HepG2 (cell line): ENCODE measurements around the gene RPL36.

Source experiments
- ELF4 ChIP-seq: sonication (generic); formaldehyde crosslinking; IDR thresholded peaks from 2 replicates; pipeline ENCODE4 v1.5.0; 2020; ENCODE audit warnings: missing genetic modification reagents, mild to moderate bottlenecking, moderate library complexity, borderline replicate concordance
- EZH2 ChIP-seq: conservative IDR thresholded peaks from 2 replicates; pipeline ENCODE4 v1.6.1; 2012; ENCODE audit warnings: mild to moderate bottlenecking, low read depth, low read length, moderate library complexity
- FOXA1 ChIP-seq, 2 experiments: fragments of 450-650 bp in 1 of 2; sonication (generic) in 1 of 2; formaldehyde crosslinking in 1 of 2; IDR thresholded peaks; 2 replicates each; pipeline versions ENCODE4 v1.4.0 to v1.6.1; 2016 to 2020; ENCODE audit warnings: missing genetic modification reagents in 1 of 2
- PBX2 ChIP-seq: IDR thresholded peaks from 2 replicates; pipeline ENCODE4 v1.6.1; 2016; ENCODE audit warnings: control low read depth
- POLR2A ChIP-seq, 2 experiments: IDR thresholded peaks; 2 replicates each; pipeline ENCODE4 v1.6.1; 2011; ENCODE audit warnings: low read depth in 2 of 2, low read length in 2 of 2, mild to moderate bottlenecking in 1 of 2, moderate library complexity in 1 of 2; ENCODE audit not compliant: insufficient read depth in 1 of 2
- RAD21 ChIP-seq: fragments of 450-650 bp; formaldehyde crosslinking; IDR thresholded peaks from 2 replicates; pipeline ENCODE4 v1.5.0; 2020; ENCODE audit warnings: mild to moderate bottlenecking
- ZNF138 ChIP-seq: sonication (generic); formaldehyde crosslinking; IDR thresholded peaks from 2 replicates; pipeline ENCODE4 v1.5.0; 2020; ENCODE audit warnings: mild to moderate bottlenecking, low read depth, missing genetic modification reagents
- ZNF644 ChIP-seq: IDR thresholded peaks from 2 replicates; pipeline ENCODE4 v1.6.1; 2016; ENCODE audit warnings: low read depth
- ZSCAN30 ChIP-seq: sonication (generic); formaldehyde crosslinking; IDR thresholded peaks from 2 replicates; pipeline ENCODE4 v1.5.0; 2020; ENCODE audit warnings: mild to moderate bottlenecking, missing genetic modification reagents
- TF ChIP-seq, protein P1 (sequence below): sonication (generic); formaldehyde crosslinking; IDR thresholded peaks from 2 replicates; pipeline ENCODE4 v1.4.0; 2020; ENCODE audit warnings: low read depth, mild to moderate bottlenecking, missing genetic modification reagents
- TF ChIP-seq, protein P2 (sequence below): sonication (generic); formaldehyde crosslinking; IDR thresholded peaks from 2 replicates; pipeline ENCODE4 v1.5.0; 2020; ENCODE audit warnings: mild to moderate bottlenecking, missing genetic modification reagents, moderate library complexity
- TF ChIP-seq, protein P3 (sequence below), 2 experiments: sonication (generic) in 1 of 2; formaldehyde crosslinking in 1 of 2; IDR thresholded peaks; 2 replicates each; pipeline versions ENCODE4 v1.4.0 to v1.6.1; 2018 to 2020; ENCODE audit warnings: missing genetic modification reagents in 2 of 2, borderline replicate concordance in 1 of 2, low read depth in 1 of 2, mild to moderate bottlenecking in 1 of 2, missing biosample characterization in 1 of 2

- TF ChIP-seq ZNF644 (CRISPR knock-in tag) (no peak), ZNF138 (CRISPR knock-in tag) (no peak), RAD21 (CRISPR knock-in tag) (no peak), ELF4 (CRISPR knock-in tag) (no peak), PBX2 (no peak), FOXA1 (IDR thresholded peaks at IDR 0.05) (no peak), FOXA1 (CRISPR knock-in tag; IDR thresholded peaks at IDR 0.05) (no peak), EZH2 (no peak), ZSCAN30 (CRISPR knock-in tag) (no peak), POLR2A (IDR thresholded peaks at IDR 0.05; ENCODE audit: insufficient read depth in 1 of 2, low read depth in 2 of 2, low read length in 2 of 2) (no peak)
- TF ChIP-seq, protein P1, sequence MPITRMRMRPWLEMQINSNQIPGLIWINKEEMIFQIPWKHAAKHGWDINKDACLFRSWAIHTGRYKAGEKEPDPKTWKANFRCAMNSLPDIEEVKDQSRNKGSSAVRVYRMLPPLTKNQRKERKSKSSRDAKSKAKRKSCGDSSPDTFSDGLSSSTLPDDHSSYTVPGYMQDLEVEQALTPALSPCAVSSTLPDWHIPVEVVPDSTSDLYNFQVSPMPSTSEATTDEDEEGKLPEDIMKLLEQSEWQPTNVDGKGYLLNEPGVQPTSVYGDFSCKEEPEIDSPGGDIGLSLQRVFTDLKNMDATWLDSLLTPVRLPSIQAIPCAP (CRISPR knock-in tag) = no peak
- TF ChIP-seq, protein P2, sequence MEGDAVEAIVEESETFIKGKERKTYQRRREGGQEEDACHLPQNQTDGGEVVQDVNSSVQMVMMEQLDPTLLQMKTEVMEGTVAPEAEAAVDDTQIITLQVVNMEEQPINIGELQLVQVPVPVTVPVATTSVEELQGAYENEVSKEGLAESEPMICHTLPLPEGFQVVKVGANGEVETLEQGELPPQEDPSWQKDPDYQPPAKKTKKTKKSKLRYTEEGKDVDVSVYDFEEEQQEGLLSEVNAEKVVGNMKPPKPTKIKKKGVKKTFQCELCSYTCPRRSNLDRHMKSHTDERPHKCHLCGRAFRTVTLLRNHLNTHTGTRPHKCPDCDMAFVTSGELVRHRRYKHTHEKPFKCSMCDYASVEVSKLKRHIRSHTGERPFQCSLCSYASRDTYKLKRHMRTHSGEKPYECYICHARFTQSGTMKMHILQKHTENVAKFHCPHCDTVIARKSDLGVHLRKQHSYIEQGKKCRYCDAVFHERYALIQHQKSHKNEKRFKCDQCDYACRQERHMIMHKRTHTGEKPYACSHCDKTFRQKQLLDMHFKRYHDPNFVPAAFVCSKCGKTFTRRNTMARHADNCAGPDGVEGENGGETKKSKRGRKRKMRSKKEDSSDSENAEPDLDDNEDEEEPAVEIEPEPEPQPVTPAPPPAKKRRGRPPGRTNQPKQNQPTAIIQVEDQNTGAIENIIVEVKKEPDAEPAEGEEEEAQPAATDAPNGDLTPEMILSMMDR (CRISPR knock-in tag) = peak; percentile 27; the same call in 1 of the 2 replicates
- TF ChIP-seq, protein P3, sequence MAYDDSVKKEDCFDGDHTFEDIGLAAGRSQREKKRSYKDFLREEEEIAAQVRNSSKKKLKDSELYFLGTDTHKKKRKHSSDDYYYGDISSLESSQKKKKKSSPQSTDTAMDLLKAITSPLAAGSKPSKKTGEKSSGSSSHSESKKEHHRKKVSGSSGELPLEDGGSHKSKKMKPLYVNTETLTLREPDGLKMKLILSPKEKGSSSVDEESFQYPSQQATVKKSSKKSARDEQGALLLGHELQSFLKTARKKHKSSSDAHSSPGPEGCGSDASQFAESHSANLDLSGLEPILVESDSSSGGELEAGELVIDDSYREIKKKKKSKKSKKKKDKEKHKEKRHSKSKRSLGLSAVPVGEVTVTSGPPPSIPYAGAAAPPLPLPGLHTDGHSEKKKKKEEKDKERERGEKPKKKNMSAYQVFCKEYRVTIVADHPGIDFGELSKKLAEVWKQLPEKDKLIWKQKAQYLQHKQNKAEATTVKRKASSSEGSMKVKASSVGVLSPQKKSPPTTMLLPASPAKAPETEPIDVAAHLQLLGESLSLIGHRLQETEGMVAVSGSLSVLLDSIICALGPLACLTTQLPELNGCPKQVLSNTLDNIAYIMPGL (CRISPR knock-in tag; IDR thresholded peaks at IDR 0.05; ENCODE audit: borderline replicate concordance in 1 of 2, low read depth in 1 of 2) = no peak
Observed at GRCh38 chr19:5679289-5680083, 10.6 kb upstream of the RPL36 start.
